Measurements from ENCODE around the gene SLC16A2. TPM values are rescaled to one million over a fixed set of nuclear protein-coding genes. Genes with fewer than 3 reads are reported as not detected.

Gene SLC16A2
- polyA plus RNA-seq, 1 experiment, result 61.6 TPM

DNA sequence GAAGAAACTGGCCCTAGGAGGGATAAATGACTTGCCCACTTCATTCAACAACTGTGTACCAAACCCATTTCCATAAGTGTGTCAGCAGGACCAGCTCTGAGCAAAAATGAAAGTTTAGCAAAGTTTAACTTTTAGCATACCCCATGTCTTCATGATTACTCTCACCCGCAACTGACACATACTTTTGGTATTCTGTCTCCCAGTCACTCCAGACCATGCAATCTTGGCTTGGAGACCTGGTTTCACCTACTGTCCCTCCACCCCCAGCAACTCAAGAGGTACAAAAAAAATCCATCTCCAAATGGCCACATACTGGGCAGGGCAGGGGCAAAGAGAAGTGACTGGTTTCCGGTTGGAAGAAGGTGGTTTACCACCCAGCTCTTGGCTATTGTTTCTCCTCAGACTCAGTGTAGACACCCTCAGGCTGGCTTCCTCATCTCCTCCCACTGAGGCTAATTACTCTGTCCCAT, 113.3 kb downstream of the SLC16A2 start:
- ChIA-PET POLR2A (no interaction called here), CTCF (interaction anchor here (0.8 to 4.0 kb wide), 8 partner anchors 10 to 153 kb away, joined by 3 to 14 read pairs (median 6); partner anchors contain the start of gene SLC16A2)
- Histone ChIP-seq H3K36me3 (ENCODE audit: control insufficient read depth, insufficient read depth, low read length) (0 out of 2 replicates have a peak, but pooled peaks cover 2% of the 10 kb centered on the region), H3K27me3 (ENCODE audit: control insufficient read depth, insufficient read depth, low read length) (no peaks in the 10 kb centered on the region), H3K4me3 (ENCODE audit: low read depth, low read length) (no peak overlapping the region)
- TF ChIP-seq, protein P1, sequence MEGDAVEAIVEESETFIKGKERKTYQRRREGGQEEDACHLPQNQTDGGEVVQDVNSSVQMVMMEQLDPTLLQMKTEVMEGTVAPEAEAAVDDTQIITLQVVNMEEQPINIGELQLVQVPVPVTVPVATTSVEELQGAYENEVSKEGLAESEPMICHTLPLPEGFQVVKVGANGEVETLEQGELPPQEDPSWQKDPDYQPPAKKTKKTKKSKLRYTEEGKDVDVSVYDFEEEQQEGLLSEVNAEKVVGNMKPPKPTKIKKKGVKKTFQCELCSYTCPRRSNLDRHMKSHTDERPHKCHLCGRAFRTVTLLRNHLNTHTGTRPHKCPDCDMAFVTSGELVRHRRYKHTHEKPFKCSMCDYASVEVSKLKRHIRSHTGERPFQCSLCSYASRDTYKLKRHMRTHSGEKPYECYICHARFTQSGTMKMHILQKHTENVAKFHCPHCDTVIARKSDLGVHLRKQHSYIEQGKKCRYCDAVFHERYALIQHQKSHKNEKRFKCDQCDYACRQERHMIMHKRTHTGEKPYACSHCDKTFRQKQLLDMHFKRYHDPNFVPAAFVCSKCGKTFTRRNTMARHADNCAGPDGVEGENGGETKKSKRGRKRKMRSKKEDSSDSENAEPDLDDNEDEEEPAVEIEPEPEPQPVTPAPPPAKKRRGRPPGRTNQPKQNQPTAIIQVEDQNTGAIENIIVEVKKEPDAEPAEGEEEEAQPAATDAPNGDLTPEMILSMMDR (IDR thresholded peaks at IDR 0.05; ENCODE audit: insufficient read depth, low read depth, low read length), result no peak
- peak; percentile 11 for DNase-seq (ENCODE audit: low read depth)

DNA sequence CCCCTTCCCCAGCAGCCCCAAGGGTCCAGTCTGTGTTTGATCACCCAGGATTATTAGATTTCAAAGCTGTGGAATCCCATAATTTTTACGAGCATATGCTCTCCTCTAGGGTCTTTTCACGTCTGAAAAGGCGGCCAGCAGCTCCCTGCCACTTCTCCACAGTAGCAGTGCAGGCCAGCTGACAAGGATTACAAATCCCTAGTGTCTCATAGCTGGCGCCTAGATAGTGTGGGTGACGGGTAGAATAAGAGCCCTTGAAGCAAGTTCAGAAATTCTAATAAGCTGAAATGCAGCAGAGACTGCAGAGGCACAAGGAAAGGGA, 113.8 kb downstream of the SLC16A2 start:
- DNase-seq (ENCODE audit: low read depth), result no peak
- POLR2A ChIA-PET, result interaction anchor here (0.5 kb wide), 1 partner anchor 175 kb away, joined by 10 read pairs; no protein-coding TSS in a partner anchor
- TF ChIP-seq, protein P1 (IDR thresholded peaks at IDR 0.05; ENCODE audit: insufficient read depth, low read depth, low read length), result no peak
- Histone ChIP-seq H3K36me3 (ENCODE audit: control insufficient read depth, insufficient read depth, low read length) (0 out of 2 replicates have a peak, but pooled peaks cover 2% of the 10 kb centered on the region), H3K27me3 (ENCODE audit: control insufficient read depth, insufficient read depth, low read length) (no peaks in the 10 kb centered on the region), H3K4me3 (ENCODE audit: low read depth, low read length) (no peak overlapping the region)
- CTCF ChIA-PET, result interaction anchor here (0.8 to 4.0 kb wide), 8 partner anchors 10 to 153 kb away, joined by 3 to 14 read pairs (median 6); partner anchors contain the start of gene SLC16A2

DNA sequence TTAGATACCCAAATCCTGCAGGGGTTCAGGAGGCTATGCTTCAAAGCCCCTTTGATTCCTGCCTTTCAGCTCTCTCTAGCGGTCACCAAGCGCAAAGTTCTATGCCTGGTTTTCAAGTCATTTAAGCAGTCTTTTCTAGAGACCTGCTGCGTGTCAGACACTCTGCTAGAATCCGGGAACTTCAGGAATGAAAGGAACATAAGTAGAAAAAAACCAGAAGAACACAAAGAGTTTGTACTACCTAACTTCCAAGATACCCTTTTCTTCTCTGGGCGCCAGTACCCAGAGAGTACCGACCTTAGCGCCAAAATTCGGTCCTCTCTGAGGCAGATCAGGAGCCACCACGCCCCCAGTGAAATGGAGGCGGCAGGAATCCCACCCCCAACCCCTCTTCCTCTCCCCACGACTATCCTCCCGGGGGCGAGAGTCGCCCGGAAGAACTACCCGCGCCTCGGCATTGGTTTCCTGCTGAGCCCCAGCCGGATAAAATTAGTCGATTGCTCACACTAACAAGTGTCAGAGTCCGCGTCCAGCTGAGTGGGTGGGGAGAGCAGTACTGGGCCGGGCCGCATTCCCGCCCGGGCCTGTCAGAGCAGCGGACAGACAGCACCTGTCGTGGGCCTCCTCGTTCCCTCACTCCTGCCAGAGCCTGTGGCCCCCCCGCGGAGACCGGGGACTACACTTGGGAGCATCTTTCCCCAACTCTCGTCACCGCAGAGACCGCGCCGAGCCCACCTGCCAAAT, 114.3 kb downstream of the SLC16A2 start:
- 0 out of 2 replicates have a peak, but pooled peaks cover 2% of the 10 kb centered on the region for H3K36me3 ChIP-seq (ENCODE audit: control insufficient read depth, insufficient read depth, low read length)
- no peaks in the 10 kb centered on the region for H3K27me3 ChIP-seq (ENCODE audit: control insufficient read depth, insufficient read depth, low read length)
- DNase-seq (ENCODE audit: low read depth), result peak; percentile 12
- TF ChIP-seq, protein P1 (IDR thresholded peaks at IDR 0.05; ENCODE audit: insufficient read depth, low read depth, low read length), result peak; percentile 54
- ChIA-PET CTCF (interaction anchor here (0.8 to 4.0 kb wide), 7 partner anchors 9 to 154 kb away, joined by 3 to 14 read pairs (median 7); partner anchors contain the start of gene SLC16A2), POLR2A (interaction anchor here (0.5 kb wide), 1 partner anchor 175 kb away, joined by 10 read pairs; no protein-coding TSS in a partner anchor)
- peak overlapping the region; percentile 44 for H3K4me3 ChIP-seq (ENCODE audit: low read depth, low read length)

DNA sequence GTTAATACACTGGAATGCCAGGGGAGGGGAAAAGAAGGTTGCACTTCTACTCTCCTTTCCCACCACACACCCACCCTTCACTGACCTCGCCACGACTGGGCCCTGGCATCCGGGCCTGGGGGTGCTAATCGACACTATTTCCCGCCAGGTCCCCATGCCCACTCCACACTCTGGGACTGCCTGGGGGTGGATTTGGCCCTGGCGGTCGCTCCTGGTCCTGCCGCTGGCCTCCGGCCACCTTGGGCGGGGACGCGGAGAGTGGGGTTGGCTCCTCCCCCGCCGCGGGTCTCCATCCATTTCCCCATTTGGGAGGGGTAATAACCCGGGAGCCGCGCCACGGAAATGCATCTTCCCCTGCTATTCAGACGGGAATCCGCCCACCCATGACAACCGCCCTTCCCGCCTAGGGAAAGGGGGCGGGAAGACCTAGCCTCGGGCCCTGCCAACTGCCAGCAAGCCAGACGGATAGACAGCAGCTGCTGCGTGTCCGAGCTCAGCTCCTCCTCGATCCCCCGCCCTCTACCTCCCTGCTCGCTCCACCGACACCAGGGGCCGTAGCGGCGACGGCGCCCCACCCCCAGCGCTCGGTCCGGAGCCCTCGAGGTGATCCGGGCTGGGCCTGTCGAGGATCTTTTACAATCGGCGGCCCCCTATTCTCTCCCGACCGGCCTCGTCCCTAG, 115.0 kb downstream of the SLC16A2 start:
- Histone ChIP-seq H3K4me3 (ENCODE audit: low read depth, low read length) (peak overlapping the region; percentile 44), H3K27me3 (ENCODE audit: control insufficient read depth, insufficient read depth, low read length) (no peaks in the 10 kb centered on the region), H3K36me3 (ENCODE audit: control insufficient read depth, insufficient read depth, low read length) (0 out of 2 replicates have a peak, but pooled peaks cover 2% of the 10 kb centered on the region)
- peak; percentile 33 for DNase-seq (ENCODE audit: low read depth)
- TF ChIP-seq, protein P1 (IDR thresholded peaks at IDR 0.05; ENCODE audit: insufficient read depth, low read depth, low read length), result peak; percentile 42; the same call in 1 of the 2 replicates
- CTCF ChIA-PET, result interaction anchor here (1.1 to 4.0 kb wide), 4 partner anchors 8 to 152 kb away, joined by 3 to 14 read pairs (median 10); no protein-coding TSS in a partner anchor
- POLR2A ChIA-PET, result no interaction called here
